Tongue (tissue), 2 donors: ENCODE results near the gene GPC6. TPM values are rescaled to one million over a fixed set of nuclear protein-coding genes. Genes with fewer than 3 reads are reported as not detected.
A peak's percentile ranks its signal among the peaks of the same experiment; 100 is the strongest.
"Not testable (repeated sequence)": the region's sequence is repeated elsewhere in the genome, so short reads cannot be mapped to it uniquely, and the experiment has no call there.

Source experiments
- DNase-seq: peaks from one replicate; pipeline ENCODE4 v3.0.0-alpha.2; 2015
- total RNA-seq: library from RNA; depleted of rRNA; stranded (reverse); fragments of >200 nt; gene quantifications from one replicate; pipeline ENCODE4 v1.2.3, GENCODE V29; 2014

The GPC6 gene
- 27.0 TPM for total RNA-seq

GRCh38 chr13:93226623-93227279 lies at the start of gene GPC6:
GPC6 (plus strand) TSS chr13:93226807.
- DNase-seq: peak; percentile 94

GRCh38 chr13:93180356-93180969 lies 46.1 kb upstream of the GPC6 start:
- no peak for DNase-seq

DNA sequence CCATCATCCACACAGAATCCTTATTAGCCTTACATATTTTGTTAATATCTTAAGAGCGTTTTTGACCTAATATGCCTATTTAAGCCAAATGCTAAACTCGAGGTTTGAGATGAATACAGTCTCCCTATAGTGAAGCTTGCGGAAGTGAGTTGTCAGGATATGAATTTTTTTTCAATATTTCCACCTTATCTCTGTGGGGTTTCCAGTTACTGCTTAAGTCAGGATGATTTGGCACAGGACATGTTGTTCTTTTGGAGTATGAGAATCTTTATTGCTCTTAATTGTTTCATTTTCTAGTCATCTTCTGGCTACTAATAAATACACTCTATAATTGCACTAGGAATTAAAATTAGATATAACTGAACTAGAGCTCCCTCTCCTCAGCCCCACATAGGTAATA lies 44.2 kb upstream of the GPC6 start:
- no peak for DNase-seq

DNA sequence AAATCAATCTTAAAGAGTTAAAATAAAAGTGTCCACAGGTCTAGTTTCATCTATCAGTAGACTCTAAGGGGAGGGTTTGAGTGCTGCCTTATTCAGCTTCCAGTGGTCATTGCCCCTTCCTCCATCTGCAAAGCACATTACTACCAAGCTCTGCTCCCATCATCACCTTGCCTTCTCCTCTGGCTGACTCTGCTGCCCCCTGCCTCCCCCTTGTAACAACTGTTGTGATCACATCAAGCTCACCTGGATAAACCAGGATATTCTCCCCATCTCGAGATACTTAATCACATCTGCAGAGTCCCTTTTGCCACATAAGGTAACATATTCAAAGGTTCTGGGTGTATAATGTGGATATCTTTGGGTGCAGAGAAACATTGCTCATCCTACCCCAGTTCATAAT lies 43.3 kb upstream of the GPC6 start:
- DNase-seq: no peak

DNA sequence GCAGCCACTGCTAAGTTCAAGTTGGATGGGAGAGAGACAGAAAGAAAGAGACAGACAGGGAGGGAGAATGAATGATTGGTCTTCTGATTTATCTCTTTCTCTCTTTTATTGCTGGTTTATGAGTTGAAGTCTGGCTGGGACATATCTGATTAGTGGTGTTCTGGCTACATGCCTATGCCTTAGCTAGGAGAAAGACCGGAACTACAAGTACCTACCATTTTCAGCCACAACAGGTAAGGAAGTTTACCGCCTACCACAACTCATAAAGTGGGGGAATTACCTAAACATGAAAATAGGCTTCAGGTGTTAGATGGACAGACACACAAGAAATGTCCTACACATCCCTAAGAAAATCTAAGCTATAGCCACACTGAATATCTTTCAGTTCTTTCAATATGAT lies 36.6 kb upstream of the GPC6 start:
- no peak for DNase-seq

GRCh38 chr13:93193682-93194081 lies 32.9 kb upstream of the GPC6 start:
- no peak for DNase-seq

GRCh38 chr13:93199856-93200255 lies 26.8 kb upstream of the GPC6 start:
- DNase-seq: no peak

DNA sequence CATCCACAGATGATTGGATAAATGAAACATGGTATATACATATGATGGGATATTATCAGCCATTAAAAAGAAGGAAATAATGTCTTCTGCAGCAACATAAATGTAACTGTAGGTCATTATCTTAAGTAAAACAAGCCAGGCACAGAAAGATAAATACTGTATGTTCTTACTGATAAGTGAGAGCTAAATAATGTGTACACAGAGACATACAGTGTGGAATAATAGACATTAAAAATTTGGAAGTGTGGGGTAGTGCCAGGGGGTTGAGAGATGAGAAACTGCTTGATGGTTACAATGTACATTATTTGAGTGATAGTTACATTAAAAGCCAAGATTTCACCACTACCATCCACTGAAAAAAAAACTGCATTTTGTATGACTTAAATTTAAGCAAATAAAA lies 26.0 kb upstream of the GPC6 start:
- DNase-seq: no peak

DNA sequence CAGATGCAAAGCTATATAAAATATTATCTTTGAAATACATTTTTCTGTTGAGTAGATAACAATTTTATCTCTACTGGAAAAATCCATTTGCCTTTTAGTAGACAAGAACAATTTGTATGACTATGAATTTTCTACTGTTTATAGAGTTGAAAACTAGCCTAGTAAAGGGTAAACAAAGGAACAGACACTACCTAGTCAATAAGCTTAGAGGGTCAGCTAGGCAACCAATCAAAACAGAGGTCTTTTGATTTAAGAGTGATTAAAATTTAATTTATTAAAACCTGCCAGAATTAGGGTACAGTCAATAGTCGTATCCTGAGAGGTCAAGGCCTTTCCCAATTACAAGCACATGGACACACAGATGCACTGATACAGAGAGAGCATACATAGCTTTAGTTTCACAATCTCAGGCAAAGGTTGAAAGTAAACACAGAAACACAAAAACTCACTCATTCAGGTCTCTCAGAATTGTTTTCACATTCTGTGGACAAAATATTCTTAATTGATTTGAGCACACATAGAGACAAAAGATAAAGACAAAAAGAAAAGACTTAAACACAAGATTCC lies 24.5 kb upstream of the GPC6 start:
- DNase-seq: no peak

DNA sequence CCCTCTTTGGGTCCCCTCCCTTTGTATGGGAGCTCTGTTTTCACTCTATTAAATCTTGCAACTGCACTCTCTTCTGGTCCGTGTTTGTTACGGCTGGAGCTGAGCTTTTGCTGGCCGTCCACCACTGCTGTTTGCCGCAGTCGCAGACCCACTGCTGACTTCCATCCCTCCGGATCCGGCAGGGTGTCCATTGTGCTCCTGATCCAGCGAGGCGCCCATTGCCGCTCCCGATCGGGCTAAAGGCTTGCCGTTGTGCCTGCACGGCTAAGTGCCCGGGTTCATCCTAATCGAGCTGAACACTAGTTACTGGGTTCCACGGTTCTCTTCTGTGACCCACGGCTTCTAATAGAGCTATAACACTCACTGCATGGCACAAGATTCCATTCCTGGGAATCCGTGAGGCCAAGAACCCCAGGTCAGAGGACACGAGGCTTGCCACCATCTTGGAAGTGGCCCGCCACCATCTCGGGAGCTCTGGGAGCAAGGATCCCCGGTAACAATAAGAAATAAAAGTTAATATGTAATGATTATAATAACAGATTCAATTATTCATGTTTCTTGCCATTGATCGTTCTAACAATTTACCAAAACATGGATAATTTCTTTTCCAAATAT lies 19.7 kb upstream of the GPC6 start:
- DNase-seq: not testable (repeated sequence)

GRCh38 chr13:93216122-93216521 lies 10.5 kb upstream of the GPC6 start:
- DNase-seq: no peak

GRCh38 chr13:93217721-93218261 lies 8.8 kb upstream of the GPC6 start:
- DNase-seq: peak; percentile 26

DNA sequence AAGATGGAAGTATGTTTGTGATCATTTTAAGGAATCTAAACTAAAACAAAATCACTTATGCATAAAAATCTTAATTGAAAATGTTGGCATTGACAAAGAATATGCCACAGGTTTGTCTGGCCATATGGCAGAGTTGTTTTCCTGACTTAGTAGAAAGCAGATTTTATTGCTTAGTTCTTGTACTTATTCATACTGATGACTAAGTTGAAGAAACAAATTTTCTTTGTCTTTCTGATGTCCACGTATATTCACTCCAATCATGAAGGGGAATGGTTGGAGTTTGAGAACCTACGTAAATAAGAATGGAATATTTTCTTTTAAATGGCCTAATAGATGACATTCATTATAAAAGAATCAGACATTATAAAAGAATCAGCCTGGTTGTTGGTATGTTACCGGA lies 8.0 kb upstream of the GPC6 start:
- DNase-seq: no peak

DNA sequence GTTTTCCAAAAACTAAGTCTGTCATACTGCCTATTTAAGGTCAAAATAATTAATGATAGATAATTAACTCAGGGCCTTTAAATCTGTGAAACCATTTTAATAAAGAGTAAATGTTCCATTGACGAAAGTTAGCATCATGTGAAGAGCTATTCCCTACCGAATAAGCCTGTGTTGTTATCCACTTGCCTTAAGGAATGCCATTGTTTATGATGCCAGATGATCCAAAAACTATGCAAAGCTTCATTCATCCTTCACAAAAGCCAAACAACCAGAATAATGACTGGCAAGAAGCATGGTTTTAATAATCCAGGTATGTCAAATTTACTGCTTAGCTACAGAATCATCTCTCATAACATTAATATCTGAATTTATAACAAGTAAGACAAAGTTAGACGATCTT lies 6.5 kb upstream of the GPC6 start:
- DNase-seq: no peak

DNA sequence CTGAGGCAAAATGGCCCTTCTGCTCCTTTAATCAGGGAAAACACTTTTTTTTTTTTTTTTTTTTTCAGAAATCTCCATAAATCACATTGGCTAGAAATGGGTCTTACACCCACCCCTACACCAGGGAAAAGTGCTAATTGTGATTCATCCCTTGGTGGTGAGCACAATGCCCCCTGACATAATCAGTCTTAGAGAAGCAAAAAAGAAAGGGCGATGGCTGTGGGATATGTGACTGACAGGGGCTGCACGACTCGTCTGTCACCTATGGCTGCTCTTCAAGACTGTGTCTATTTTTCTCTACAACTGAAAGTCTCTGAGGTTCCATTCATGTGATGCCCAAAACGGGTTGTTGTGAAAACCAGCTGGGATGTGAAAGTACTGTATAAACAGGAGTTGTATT lies 3.6 kb upstream of the GPC6 start:
- DNase-seq: no peak

DNA sequence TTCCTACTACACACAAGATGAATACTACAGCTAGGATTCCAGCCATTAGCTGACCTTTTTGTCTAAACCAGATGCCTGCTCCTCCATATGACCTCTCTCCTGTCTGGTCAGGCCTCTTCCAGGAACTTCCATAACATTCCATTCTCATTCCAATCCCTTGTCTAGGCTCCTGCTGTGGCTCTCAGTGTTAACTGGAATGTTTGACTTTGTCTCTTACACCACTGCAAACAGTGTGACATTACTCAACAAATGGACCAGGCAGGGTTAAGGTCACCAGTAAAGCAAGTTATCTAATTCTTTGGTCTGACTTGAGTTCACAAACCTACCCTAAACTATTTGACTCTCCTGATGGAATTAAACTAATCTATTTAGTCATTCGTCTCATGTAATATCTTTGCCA lies 2.1 kb upstream of the GPC6 start:
- DNase-seq: no peak

- no peak for DNase-seq
Observed at GRCh38 chr13:93225610-93226009, 997 bp upstream of the GPC6 start.

- DNase-seq: peak; percentile 11
Observed at GRCh38 chr13:93226065-93226622, 463 bp upstream of the GPC6 start.

DNA sequence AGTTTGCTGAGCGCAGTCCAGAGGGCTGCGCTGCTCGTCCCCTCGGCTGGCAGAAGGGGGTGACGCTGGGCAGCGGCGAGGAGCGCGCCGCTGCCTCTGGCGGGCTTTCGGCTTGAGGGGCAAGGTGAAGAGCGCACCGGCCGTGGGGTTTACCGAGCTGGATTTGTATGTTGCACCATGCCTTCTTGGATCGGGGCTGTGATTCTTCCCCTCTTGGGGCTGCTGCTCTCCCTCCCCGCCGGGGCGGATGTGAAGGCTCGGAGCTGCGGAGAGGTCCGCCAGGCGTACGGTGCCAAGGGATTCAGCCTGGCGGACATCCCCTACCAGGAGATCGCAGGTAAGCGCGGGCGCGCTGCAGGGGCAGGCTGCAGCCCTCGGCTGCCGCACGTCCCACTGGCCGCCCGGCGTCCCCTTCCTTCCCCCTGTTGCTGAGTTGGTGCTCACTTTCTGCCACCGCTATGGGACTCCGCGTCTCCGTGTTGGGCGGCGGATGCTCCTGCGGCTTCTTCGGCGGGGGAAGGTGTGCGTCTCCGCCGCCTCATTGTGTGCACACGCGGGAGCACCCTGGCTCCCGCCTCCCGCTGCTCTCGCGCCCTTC lies 772 bp downstream of the GPC6 start:
- DNase-seq: peak; percentile 62

DNA sequence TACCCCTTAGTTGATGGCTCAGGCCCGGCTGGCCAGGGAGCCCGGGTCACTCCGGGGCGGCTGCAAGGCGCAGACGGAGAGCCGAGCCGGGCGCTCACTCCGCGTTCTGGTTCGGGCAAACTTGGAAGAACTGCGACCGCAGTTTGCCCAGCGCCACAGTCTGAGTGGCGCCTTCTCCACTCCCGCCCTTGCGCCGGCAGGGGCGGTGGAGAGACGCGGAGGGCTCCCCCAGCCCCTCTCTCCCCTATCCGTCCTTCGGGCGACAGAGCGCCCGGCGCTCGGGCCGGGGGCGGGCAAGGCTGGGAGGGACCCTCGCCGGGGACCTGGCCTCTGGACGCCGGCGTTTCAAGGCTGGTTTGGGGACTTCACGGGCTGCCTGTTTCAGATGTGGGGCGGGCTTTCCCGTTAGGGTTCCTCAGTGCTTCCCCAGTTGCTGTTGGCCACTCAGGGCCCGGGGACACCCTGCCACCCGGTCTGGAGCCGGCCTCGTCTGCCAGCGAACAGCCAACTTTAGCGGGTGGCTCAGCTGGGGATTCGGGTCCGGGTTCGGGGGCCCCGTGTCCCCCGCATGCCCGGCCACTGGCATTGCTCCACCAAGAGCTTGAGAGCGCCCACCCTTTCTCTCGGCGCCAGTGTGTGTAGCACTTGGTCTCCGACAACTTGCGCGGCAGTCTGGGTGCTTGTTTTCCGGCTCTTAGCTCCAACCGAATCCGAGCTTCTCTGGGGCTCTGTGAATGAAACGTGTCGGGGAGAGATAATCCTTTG lies 1.5 kb downstream of the GPC6 start:
- DNase-seq: peak; percentile 95

- DNase-seq: no peak
Observed at GRCh38 chr13:93228643-93228937, 2.0 kb downstream of the GPC6 start.

DNA sequence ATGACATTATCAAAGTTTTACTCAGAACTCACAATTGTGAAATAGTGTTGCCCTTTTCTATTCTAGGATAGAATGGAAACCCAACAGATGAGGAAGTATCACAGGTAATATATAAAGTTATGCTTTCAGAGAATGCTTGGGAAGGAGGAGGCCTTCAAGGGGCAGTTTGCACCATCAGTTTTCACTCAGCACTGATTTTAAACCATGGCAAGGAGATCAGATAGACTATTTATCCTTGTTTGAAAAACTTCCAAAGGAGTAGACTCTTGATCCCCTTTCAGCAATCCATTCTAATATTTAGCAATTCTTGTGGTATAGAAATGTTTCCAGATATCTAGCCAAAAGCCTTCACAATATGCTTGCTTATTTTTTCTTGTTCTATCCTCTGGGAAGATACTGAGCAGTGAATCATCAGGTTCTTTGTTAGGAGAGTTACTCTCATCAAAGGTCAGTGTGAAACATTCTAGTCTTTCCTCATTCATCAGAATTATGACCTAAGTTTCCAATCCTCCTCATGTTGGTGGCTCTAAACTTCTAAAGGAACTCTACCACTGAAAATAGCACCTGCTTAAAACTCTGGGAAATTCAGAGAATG lies 3.8 kb downstream of the GPC6 start:
- no peak for DNase-seq
